Karpas-422 (cell line): ENCODE results near the gene PLD2. TPM values are rescaled to one million over a fixed set of nuclear protein-coding genes. Genes with fewer than 3 reads are reported as not detected.

ENCODE experiments used
- DNase-seq: peaks from one replicate; pipeline ENCODE4 v3.0.0-alpha.2; 2015
- H2AFZ ChIP-seq: fragments of 200-600 bp; sonication (generic); 2 replicates; pipeline ENCODE4 v1.6.1; 2014; ENCODE audit warnings: antibody characterized with exemption, low read length, mixed read lengths
- H3K27ac ChIP-seq: fragments of 200-600 bp; sonication (generic); 2 replicates; pipeline ENCODE4 v1.5.1; 2014; ENCODE audit warnings: mild to moderate bottlenecking, low read length, moderate library complexity
- H3K27me3 ChIP-seq: fragments of 200-600 bp; sonication (generic); 2 replicates; pipeline ENCODE4 v1.6.1; 2014; ENCODE audit warnings: low read length, mixed read lengths
- H3K36me3 ChIP-seq: fragments of 200-600 bp; sonication (generic); 2 replicates; pipeline ENCODE4 v1.6.1; 2014; ENCODE audit warnings: low read length, mixed read lengths; ENCODE audit not compliant: insufficient read depth
- H3K4me1 ChIP-seq: fragments of 200-600 bp; sonication (generic); 2 replicates; pipeline ENCODE4 v1.6.1; 2014; ENCODE audit warnings: mild to moderate bottlenecking, low read length, mixed read lengths
- H3K4me2 ChIP-seq: fragments of 200-600 bp; sonication (generic); 2 replicates; pipeline ENCODE4 v1.6.1; 2014; ENCODE audit warnings: low read length, low read depth, mild to moderate bottlenecking; ENCODE audit not compliant: poor library complexity, severe bottlenecking
- H3K4me3 ChIP-seq: fragments of 200-600 bp; sonication (generic); 2 replicates; pipeline ENCODE4 v1.5.1; 2014; ENCODE audit warnings: mild to moderate bottlenecking, antibody characterized with exemption, low read length, mixed read lengths
- H3K79me2 ChIP-seq: fragments of 200-600 bp; sonication (generic); 2 replicates; pipeline ENCODE4 v1.6.1; 2014; ENCODE audit warnings: mild to moderate bottlenecking, low read length, mixed read lengths
- H3K9ac ChIP-seq: fragments of 200-600 bp; sonication (generic); 2 replicates; pipeline ENCODE4 v1.6.0; 2014; ENCODE audit warnings: low read length
- H3K9me2 ChIP-seq: fragments of 200-600 bp; sonication (generic), shearing (Covaris generic); replicated peaks from 2 replicates; pipeline ENCODE4 v1.6.0; 2014; ENCODE audit warnings: mild to moderate bottlenecking, low read length, moderate library complexity; ENCODE audit not compliant: insufficient read depth
- H3K9me3 ChIP-seq: fragments of 300-700, 200-600 bp; sonication (generic); 2 replicates; pipeline ENCODE4 v1.6.1; 2014; ENCODE audit warnings: low read length, mixed read lengths
- H4K20me1 ChIP-seq: fragments of 200-600 bp; sonication (generic); 2 replicates; pipeline ENCODE4 v1.6.1; 2014; ENCODE audit warnings: mild to moderate bottlenecking, antibody characterized with exemption, low read length, low read depth; ENCODE audit not compliant: insufficient read depth
- total RNA-seq: library from RNA; depleted of rRNA; stranded (reverse); fragments of >200 nt; shearing (Covaris generic); gene quantifications from 2 replicates; pipeline ENCODE4 v1.2.3, GENCODE V29; 2014; ENCODE audit warnings: low replicate concordance

PLD2 gene
- total RNA-seq, 1 experiment from 2014 or later: 13.1 TPM

GRCh38 chr17:4840893-4841242 lies 33.9 kb downstream of the PLD2 start:
- H3K4me3 ChIP-seq: no peak overlapping the region
- DNase-seq: no peak
- no peak overlapping the region for H2AFZ ChIP-seq
- H4K20me1 ChIP-seq: peaks cover 17% of the 10 kb centered on the region; the same call in 1 of the 2 replicates
- H3K9ac ChIP-seq: no peak overlapping the region
- peaks cover 9% of the 10 kb centered on the region for H3K4me1 ChIP-seq
- H3K79me2 ChIP-seq: peaks cover 94% of the 10 kb centered on the region
- no peak overlapping the region for H3K4me2 ChIP-seq
- no peaks in the 10 kb centered on the region for H3K9me3 ChIP-seq
- no peaks in the 10 kb centered on the region for H3K36me3 ChIP-seq
- no peaks in the 10 kb centered on the region for H3K9me2 ChIP-seq
- H3K27ac ChIP-seq: no peak overlapping the region
- no peaks in the 10 kb centered on the region for H3K27me3 ChIP-seq

GRCh38 chr17:4842376-4842775 lies 35.4 kb downstream of the PLD2 start:
- H3K4me3 ChIP-seq: no peak overlapping the region
- no peak overlapping the region for H3K4me2 ChIP-seq
- H3K9me2 ChIP-seq: no peaks in the 10 kb centered on the region
- no peaks in the 10 kb centered on the region for H3K27me3 ChIP-seq
- no peak for DNase-seq
- peaks cover 94% of the 10 kb centered on the region for H3K79me2 ChIP-seq
- H3K27ac ChIP-seq: no peak overlapping the region
- H3K4me1 ChIP-seq: peaks cover 8% of the 10 kb centered on the region; the same call in 1 of the 2 replicates
- H3K9me3 ChIP-seq: no peaks in the 10 kb centered on the region
- peaks cover 23% of the 10 kb centered on the region; the same call in 1 of the 2 replicates for H4K20me1 ChIP-seq
- no peak overlapping the region for H3K9ac ChIP-seq
- H2AFZ ChIP-seq: no peak overlapping the region
- no peaks in the 10 kb centered on the region for H3K36me3 ChIP-seq

- H3K4me3 ChIP-seq: no peak overlapping the region
- no peaks in the 10 kb centered on the region for H3K27me3 ChIP-seq
- H3K36me3 ChIP-seq: no peaks in the 10 kb centered on the region
- H3K9ac ChIP-seq: no peak overlapping the region
- peaks cover 92% of the 10 kb centered on the region for H3K79me2 ChIP-seq
- H3K4me2 ChIP-seq: no peak overlapping the region
- no peak overlapping the region for H3K27ac ChIP-seq
- no peaks in the 10 kb centered on the region for H3K9me2 ChIP-seq
- DNase-seq: no peak
- H2AFZ ChIP-seq: no peak overlapping the region
- peaks cover 23% of the 10 kb centered on the region; the same call in 1 of the 2 replicates for H4K20me1 ChIP-seq
- H3K9me3 ChIP-seq: no peaks in the 10 kb centered on the region
- peaks cover 8% of the 10 kb centered on the region; the same call in 1 of the 2 replicates for H3K4me1 ChIP-seq
These were observed 36.5 kb downstream of the PLD2 start for GRCh38 chr17:4843321-4844000.

GRCh38 chr17:4845118-4845517 lies 38.2 kb downstream of the PLD2 start:
- Histone ChIP-seq H3K79me2 (peaks cover 94% of the 10 kb centered on the region), H3K36me3 (no peaks in the 10 kb centered on the region), H3K9ac (no peak overlapping the region), H4K20me1 (peaks cover 28% of the 10 kb centered on the region; the same call in 1 of the 2 replicates), H3K4me3 (no peak overlapping the region), H3K9me2 (no peaks in the 10 kb centered on the region), H3K4me2 (no peak overlapping the region), H3K4me1 (peaks cover 8% of the 10 kb centered on the region; the same call in 1 of the 2 replicates), H3K9me3 (no peaks in the 10 kb centered on the region), H2AFZ (no peak overlapping the region), H3K27ac (no peak overlapping the region), H3K27me3 (no peaks in the 10 kb centered on the region)
- DNase-seq: no peak

- H3K4me3 ChIP-seq: no peak overlapping the region
- no peaks in the 10 kb centered on the region for H3K9me2 ChIP-seq
- H3K9ac ChIP-seq: no peak overlapping the region
- no peak for DNase-seq
- H3K79me2 ChIP-seq: peaks cover 94% of the 10 kb centered on the region
- no peaks in the 10 kb centered on the region for H3K27me3 ChIP-seq
- no peak overlapping the region for H3K27ac ChIP-seq
- H3K9me3 ChIP-seq: no peaks in the 10 kb centered on the region
- H4K20me1 ChIP-seq: peaks cover 23% of the 10 kb centered on the region; the same call in 1 of the 2 replicates
- no peaks in the 10 kb centered on the region for H3K36me3 ChIP-seq
- H3K4me2 ChIP-seq: no peak overlapping the region
- no peak overlapping the region for H2AFZ ChIP-seq
- peaks cover 12% of the 10 kb centered on the region; the same call in 1 of the 2 replicates for H3K4me1 ChIP-seq
These were observed 39.9 kb downstream of the PLD2 start for GRCh38 chr17:4846635-4847390.

GRCh38 chr17:4849011-4849536 lies 42.1 kb downstream of the PLD2 start:
- Histone ChIP-seq H3K79me2 (peaks cover 92% of the 10 kb centered on the region), H3K9me3 (no peaks in the 10 kb centered on the region), H3K36me3 (no peaks in the 10 kb centered on the region), H4K20me1 (peaks cover 20% of the 10 kb centered on the region; the same call in 1 of the 2 replicates), H3K9me2 (no peaks in the 10 kb centered on the region), H3K27me3 (no peaks in the 10 kb centered on the region), H3K4me1 (peaks cover 12% of the 10 kb centered on the region; the same call in 1 of the 2 replicates), H3K27ac (no peak overlapping the region), H3K4me3 (no peak overlapping the region), H2AFZ (no peak overlapping the region), H3K4me2 (no peak overlapping the region), H3K9ac (no peak overlapping the region)
- no peak for DNase-seq

- DNase-seq: no peak
- Histone ChIP-seq H3K4me3 (no peak overlapping the region), H3K27ac (no peak overlapping the region), H3K4me1 (peaks cover 3% of the 10 kb centered on the region; the same call in 1 of the 2 replicates), H3K9me2 (no peaks in the 10 kb centered on the region), H3K9me3 (no peaks in the 10 kb centered on the region), H3K9ac (no peak overlapping the region), H3K79me2 (peaks cover 88% of the 10 kb centered on the region), H3K36me3 (no peaks in the 10 kb centered on the region), H3K4me2 (no peak overlapping the region), H4K20me1 (peaks cover 20% of the 10 kb centered on the region; the same call in 1 of the 2 replicates), H2AFZ (no peak overlapping the region), H3K27me3 (no peaks in the 10 kb centered on the region)
These were observed 43.3 kb downstream of the PLD2 start for GRCh38 chr17:4850246-4850645.

GRCh38 chr17:4851084-4851483 lies 44.1 kb downstream of the PLD2 start:
- Histone ChIP-seq H3K27ac (no peak overlapping the region), H2AFZ (no peak overlapping the region), H3K9me2 (no peaks in the 10 kb centered on the region), H3K27me3 (no peaks in the 10 kb centered on the region), H3K4me1 (peaks cover 3% of the 10 kb centered on the region; the same call in 1 of the 2 replicates), H3K4me2 (no peak overlapping the region), H3K4me3 (no peak overlapping the region), H4K20me1 (peaks cover 20% of the 10 kb centered on the region; the same call in 1 of the 2 replicates), H3K36me3 (no peaks in the 10 kb centered on the region), H3K79me2 (peaks cover 81% of the 10 kb centered on the region), H3K9me3 (no peaks in the 10 kb centered on the region), H3K9ac (no peak overlapping the region)
- no peak for DNase-seq
